ENCODE data around the gene GLCE. TPM values are rescaled to one million over a fixed set of nuclear protein-coding genes. Genes with fewer than 3 reads are reported as not detected.
A peak's percentile ranks its signal among the peaks of the same experiment; 100 is the strongest.

The GLCE gene
- total and polyA plus RNA-seq, 9 of the 15 experiments (the other 6 are each of a cell fraction or from before 2014, with no cell fraction given): 4.6 to 12.3 (median 10.6) TPM

DNA sequence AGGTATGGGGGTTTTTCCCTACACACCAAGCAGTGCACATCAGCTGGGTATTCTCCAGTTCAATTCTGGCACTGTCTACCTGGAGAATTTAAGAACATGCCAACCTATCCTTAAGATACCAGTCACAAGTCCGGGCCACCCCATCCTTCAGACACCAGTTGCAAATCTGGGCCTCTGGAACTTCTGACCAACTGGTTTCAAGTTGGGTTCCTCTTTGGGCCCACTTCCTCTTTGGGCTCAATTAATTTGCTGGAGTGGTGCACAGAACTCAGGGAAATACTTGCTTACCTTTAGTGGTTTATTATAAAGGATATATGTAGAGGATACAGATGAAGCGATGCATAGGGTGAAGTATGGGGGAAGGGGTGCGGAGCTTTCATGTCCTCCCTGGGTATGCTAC is 25.3 kb downstream of the GLCE start:
- FAIRE-seq: no peak
- WGBS (ENCODE audit: insufficient coverage, low coverage, missing lambda C conversion rate): 25% methylated on average over 3 of the region's 3 CpGs
- no peak overlapping the region for H3K4me2 ChIP-seq (ENCODE audit: insufficient read depth, low read length)
- no peaks in the 10 kb centered on the region for H3K36me3 ChIP-seq (ENCODE audit: control insufficient read depth, insufficient read depth, low read length)
- H4K20me1 ChIP-seq (replicated peaks; ENCODE audit: control insufficient read depth, insufficient read depth, low read length): no peaks in the 10 kb centered on the region
- H3K9me1 ChIP-seq (ENCODE audit: control insufficient read depth, insufficient read depth, low read length): no peaks in the 10 kb centered on the region
- intact Hi-C loops (cut with micrococcal nuclease) (no loop called here), in situ Hi-C loops (cut with MboI) (no loop called here)
- TF ChIP-seq ZNF121 (CRISPR knock-in tag; conservative IDR thresholded peaks at IDR 0.05) (no peak), SMARCC2 (IDR thresholded peaks at IDR 0.05; ENCODE audit: low read depth) (no peak), SPI1 (IDR thresholded peaks at IDR 0.05; ENCODE audit: borderline replicate concordance, low read depth, low read length) (peak; percentile 81; the same call in 1 of the 2 replicates), DDX20 (tag; IDR thresholded peaks at IDR 0.05; ENCODE audit: low read depth) (no peak)
- TF ChIP-seq, protein P1, sequence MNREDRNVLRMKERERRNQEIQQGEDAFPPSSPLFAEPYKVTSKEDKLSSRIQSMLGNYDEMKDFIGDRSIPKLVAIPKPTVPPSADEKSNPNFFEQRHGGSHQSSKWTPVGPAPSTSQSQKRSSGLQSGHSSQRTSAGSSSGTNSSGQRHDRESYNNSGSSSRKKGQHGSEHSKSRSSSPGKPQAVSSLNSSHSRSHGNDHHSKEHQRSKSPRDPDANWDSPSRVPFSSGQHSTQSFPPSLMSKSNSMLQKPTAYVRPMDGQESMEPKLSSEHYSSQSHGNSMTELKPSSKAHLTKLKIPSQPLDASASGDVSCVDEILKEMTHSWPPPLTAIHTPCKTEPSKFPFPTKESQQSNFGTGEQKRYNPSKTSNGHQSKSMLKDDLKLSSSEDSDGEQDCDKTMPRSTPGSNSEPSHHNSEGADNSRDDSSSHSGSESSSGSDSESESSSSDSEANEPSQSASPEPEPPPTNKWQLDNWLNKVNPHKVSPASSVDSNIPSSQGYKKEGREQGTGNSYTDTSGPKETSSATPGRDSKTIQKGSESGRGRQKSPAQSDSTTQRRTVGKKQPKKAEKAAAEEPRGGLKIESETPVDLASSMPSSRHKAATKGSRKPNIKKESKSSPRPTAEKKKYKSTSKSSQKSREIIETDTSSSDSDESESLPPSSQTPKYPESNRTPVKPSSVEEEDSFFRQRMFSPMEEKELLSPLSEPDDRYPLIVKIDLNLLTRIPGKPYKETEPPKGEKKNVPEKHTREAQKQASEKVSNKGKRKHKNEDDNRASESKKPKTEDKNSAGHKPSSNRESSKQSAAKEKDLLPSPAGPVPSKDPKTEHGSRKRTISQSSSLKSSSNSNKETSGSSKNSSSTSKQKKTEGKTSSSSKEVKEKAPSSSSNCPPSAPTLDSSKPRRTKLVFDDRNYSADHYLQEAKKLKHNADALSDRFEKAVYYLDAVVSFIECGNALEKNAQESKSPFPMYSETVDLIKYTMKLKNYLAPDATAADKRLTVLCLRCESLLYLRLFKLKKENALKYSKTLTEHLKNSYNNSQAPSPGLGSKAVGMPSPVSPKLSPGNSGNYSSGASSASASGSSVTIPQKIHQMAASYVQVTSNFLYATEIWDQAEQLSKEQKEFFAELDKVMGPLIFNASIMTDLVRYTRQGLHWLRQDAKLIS (CRISPR knock-in tag; IDR thresholded peaks at IDR 0.05): no peak
- no peak overlapping the region for H2AFZ ChIP-seq (ENCODE audit: low read depth, low read length)
- no peak overlapping the region for H3K4me3 ChIP-seq
- no peaks in the 10 kb centered on the region for H3K27me3 ChIP-seq (ENCODE audit: control insufficient read depth in 2 of 2, insufficient read depth in 2 of 2, low read length in 2 of 2)
- H3K27ac ChIP-seq (ENCODE audit: extremely low read depth, low read depth, low read length): no peak overlapping the region
- CTCF ChIA-PET (ENCODE audit: low intra/inter-chr PET ratio): no interaction called here
- H3K4me1 ChIP-seq (replicated peaks in 1 of 2; ENCODE audit: control insufficient read depth in 2 of 2, insufficient read depth in 2 of 2, low read length in 2 of 2): no peaks in the 10 kb centered on the region
- DNase-seq (ENCODE audit: extremely low read depth in 1 of 4, low spot score in 3 of 4): no peak
- no peaks in the 10 kb centered on the region for H3K9me3 ChIP-seq (replicated peaks; ENCODE audit: control insufficient read depth, insufficient read depth, low read depth, low read length)
- H3K79me2 ChIP-seq (ENCODE audit: control insufficient read depth, insufficient read depth, low read length): no peaks in the 10 kb centered on the region
- no peak for ATAC-seq
- no peak overlapping the region for H3K9ac ChIP-seq (ENCODE audit: insufficient read depth in 1 of 2, low read depth in 2 of 2, low read length in 2 of 2)
- POLR2A ChIA-PET: no interaction called here
- BruUV-seq (replicated peaks): no TSS peak
